ENCODE data around the gene GXYLT2. TPM values are rescaled to one million over a fixed set of nuclear protein-coding genes. Genes with fewer than 3 reads are reported as not detected.
"Not testable (repeated sequence)": the region's sequence is repeated elsewhere in the genome, so short reads cannot be mapped to it uniquely, and the experiment has no call there.

GXYLT2 gene
- total and polyA plus RNA-seq, 2 experiments from 2014 or later, result 25.7 to 36.4 TPM

DNA sequence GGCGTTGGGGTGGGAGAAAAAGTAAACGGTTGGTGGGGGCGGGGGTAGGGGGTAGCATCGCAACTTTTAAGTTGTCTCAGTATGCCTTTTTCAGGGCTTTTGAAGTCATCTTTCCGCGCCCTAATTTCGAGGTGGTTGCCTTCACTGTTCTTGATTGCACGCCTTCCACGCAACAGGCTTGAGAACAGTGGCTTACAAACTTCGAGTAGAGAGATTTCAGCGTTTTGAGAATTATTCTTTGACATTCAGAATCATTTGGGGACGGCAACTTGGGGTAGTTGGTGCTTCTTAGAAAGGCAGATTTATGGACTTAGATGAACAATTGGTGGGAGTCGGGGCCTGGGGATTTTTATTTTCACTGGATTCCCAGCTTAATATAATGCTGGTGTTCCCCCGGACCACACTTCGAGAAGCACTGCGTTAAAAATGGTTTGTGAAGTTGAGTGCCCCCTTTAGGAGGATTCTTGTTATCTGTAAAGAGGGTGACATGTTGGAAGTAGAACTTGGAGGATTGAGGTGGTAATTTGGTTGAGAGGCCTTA, 109.6 kb downstream of the GXYLT2 start:
- TF ChIP-seq, protein P1, sequence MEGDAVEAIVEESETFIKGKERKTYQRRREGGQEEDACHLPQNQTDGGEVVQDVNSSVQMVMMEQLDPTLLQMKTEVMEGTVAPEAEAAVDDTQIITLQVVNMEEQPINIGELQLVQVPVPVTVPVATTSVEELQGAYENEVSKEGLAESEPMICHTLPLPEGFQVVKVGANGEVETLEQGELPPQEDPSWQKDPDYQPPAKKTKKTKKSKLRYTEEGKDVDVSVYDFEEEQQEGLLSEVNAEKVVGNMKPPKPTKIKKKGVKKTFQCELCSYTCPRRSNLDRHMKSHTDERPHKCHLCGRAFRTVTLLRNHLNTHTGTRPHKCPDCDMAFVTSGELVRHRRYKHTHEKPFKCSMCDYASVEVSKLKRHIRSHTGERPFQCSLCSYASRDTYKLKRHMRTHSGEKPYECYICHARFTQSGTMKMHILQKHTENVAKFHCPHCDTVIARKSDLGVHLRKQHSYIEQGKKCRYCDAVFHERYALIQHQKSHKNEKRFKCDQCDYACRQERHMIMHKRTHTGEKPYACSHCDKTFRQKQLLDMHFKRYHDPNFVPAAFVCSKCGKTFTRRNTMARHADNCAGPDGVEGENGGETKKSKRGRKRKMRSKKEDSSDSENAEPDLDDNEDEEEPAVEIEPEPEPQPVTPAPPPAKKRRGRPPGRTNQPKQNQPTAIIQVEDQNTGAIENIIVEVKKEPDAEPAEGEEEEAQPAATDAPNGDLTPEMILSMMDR (IDR thresholded peaks at IDR 0.05; ENCODE audit: low read depth, low read length), result peak; percentile 51
- Histone ChIP-seq H3K9me3 (ENCODE audit: low read depth) (no peaks in the 10 kb centered on the region), H3K27ac (peak overlapping the region; percentile 98), H3K27me3 (no peaks in the 10 kb centered on the region), H3K4me1 (ENCODE audit: low read depth) (peaks cover 29% of the 10 kb centered on the region), H3K36me3 (peaks cover 13% of the 10 kb centered on the region), H3K4me3 (peak overlapping the region; percentile 89)
- DNase-seq (ENCODE audit: low read depth in 1 of 2, low spot score in 1 of 2), result peak; percentile 64 to 67

DNA sequence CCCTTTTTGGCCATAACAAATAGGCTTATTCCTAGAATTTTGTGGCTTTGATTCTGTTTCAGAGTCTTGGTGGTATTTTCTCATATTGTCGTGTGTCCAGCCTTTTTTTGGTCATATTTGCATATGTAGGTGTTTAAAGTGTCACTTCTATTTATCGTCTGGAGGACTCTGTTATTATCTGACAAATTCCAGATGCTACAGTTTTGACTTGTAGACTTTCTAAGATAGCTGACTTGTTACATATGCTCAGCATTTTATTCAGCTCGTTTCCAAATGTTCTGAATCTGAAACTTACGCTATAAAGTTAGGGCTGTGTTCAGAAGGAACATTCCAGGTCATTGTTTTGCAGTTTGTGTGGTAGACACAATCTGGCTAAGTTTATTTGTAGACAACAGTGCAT, 110.6 kb downstream of the GXYLT2 start:
- peak overlapping the region; percentile 89 for H3K4me3 ChIP-seq
- peaks cover 13% of the 10 kb centered on the region for H3K36me3 ChIP-seq
- H3K27ac ChIP-seq, result peak overlapping the region; percentile 98
- H3K9me3 ChIP-seq (ENCODE audit: low read depth), result no peaks in the 10 kb centered on the region
- TF ChIP-seq, protein P1 (IDR thresholded peaks at IDR 0.05; ENCODE audit: low read depth, low read length), result no peak
- DNase-seq (ENCODE audit: low read depth in 1 of 2, low spot score in 1 of 2), result peak in 1 of 2 donors; percentile 19
- no peaks in the 10 kb centered on the region for H3K27me3 ChIP-seq
- H3K4me1 ChIP-seq (ENCODE audit: low read depth), result peaks cover 29% of the 10 kb centered on the region

DNA sequence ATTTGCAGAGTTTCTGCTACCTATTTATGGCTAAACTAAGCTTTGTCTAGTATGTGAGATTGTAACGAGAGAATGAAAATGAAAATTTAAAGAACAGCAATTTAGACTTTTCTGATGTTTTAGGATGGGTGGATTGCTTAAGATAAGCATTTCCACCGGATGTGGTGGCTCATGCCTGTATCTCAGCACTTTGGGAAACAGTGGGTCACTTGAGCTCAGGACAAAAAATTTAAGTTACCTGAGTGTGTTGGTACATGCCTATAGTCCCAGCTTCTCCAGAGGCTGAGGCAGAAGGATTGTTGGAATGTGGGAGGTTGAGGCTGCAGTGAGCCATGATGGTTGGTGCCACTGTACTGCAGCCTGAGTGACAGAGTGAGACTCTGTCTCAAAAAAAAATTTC, 112.1 kb downstream of the GXYLT2 start:
- Histone ChIP-seq H3K4me3 (no peak overlapping the region), H3K9me3 (ENCODE audit: low read depth) (no peaks in the 10 kb centered on the region), H3K4me1 (ENCODE audit: low read depth) (peaks cover 29% of the 10 kb centered on the region), H3K27ac (no peak overlapping the region), H3K36me3 (peaks cover 13% of the 10 kb centered on the region), H3K27me3 (no peaks in the 10 kb centered on the region)
- TF ChIP-seq, protein P1 (IDR thresholded peaks at IDR 0.05; ENCODE audit: low read depth, low read length), result no peak
- no peak for DNase-seq (ENCODE audit: low read depth in 1 of 2, low spot score in 1 of 2)

DNA sequence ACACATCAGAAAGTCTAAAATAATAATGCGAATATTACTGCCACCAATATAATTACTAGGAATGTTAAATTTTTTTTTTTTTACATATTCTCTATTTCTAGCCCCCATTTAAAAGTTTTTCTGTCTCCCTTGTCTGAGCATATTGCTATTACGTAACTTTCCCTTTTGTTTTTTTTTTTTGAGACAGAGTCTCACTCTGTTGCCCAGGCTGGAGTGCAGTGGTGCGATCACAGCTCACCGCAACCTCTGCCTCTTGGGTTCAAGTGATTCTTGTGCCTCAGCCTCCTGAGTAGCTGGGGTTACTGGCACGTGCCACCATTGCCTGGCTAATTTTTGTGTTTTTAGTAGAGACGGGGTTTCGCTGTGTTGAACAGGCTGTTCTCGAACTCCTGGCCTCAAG, 115.2 kb downstream of the GXYLT2 start:
- not testable (repeated sequence) for H3K27ac ChIP-seq; DNase-seq (ENCODE audit: low read depth in 1 of 2, low spot score in 1 of 2); H3K27me3 ChIP-seq; H3K4me3 ChIP-seq; H3K9me3 ChIP-seq (ENCODE audit: low read depth)
- peaks cover 31% of the 10 kb centered on the region for H3K4me1 ChIP-seq (ENCODE audit: low read depth)
- peaks cover 21% of the 10 kb centered on the region for H3K36me3 ChIP-seq

DNA sequence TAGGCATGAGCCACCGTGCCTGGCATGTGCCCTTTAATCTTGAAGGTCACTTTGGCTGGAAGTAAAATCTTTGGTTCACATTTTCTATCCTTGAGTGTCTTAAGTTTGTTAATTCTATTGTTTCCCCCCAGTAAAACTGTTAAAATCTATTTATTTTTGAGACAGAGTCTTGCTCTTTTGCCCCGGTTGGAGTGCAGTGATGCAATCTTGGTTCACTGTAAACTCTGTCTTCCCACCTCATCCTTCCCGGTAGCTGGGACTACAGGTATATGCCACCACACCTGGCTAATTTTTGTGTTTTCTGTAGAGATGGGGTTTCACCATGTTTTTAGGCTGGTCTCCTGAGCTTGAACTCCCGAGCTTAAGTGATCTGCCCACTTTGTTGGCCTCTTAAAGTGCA, 116.5 kb downstream of the GXYLT2 start:
- Histone ChIP-seq H3K36me3 (peaks cover 9% of the 10 kb centered on the region), H3K27ac (no peak overlapping the region), H3K9me3 (ENCODE audit: low read depth) (no peaks in the 10 kb centered on the region), H3K27me3 (no peaks in the 10 kb centered on the region), H3K4me3 (no peak overlapping the region), H3K4me1 (ENCODE audit: low read depth) (peaks cover 30% of the 10 kb centered on the region)
- TF ChIP-seq, protein P1 (IDR thresholded peaks at IDR 0.05; ENCODE audit: low read depth, low read length), result no peak
- DNase-seq (ENCODE audit: low read depth in 1 of 2, low spot score in 1 of 2), result no peak

DNA sequence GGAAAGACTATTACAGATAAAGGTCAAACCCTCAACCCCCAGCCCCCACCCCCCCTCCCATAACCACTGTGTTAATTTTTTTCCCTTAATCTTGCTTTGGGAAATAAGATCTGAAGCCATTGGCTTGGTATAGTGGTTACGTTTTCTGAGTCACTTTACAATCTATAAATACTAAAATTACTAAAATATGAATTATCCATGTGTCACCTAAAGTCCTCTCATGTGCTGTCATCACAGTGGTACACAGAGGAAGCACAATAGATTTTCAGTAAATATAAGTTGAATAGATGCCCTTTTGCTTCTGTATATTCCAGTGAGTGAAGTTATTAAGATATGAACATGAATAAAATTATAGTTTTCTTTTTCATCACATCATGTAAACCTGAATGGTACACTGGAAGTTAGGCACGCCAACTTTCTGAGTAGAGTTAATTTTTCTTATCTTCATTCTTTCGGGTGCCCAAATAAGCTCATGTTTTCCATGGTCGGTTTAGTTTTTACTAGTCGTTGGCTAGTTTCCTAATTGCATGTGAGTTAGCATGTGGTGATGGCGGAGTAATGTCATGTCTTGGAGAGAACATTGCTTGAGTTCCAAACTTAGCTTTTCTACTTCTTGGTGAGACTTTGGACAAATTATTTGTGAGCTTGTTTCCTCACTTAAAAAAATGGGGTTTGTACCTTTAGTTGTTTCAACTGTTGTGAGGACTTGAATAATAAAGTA, 120.3 kb downstream of the GXYLT2 start:
- peaks cover 11% of the 10 kb centered on the region for H3K36me3 ChIP-seq
- H3K9me3 ChIP-seq (ENCODE audit: low read depth), result no peaks in the 10 kb centered on the region
- DNase-seq (ENCODE audit: low read depth in 1 of 2, low spot score in 1 of 2), result peak in 1 of 2 donors; percentile 13
- H3K4me3 ChIP-seq, result no peak overlapping the region
- H3K27ac ChIP-seq, result peak overlapping the region; percentile 35
- peaks cover 17% of the 10 kb centered on the region for H3K4me1 ChIP-seq (ENCODE audit: low read depth)
- TF ChIP-seq, protein P1 (IDR thresholded peaks at IDR 0.05; ENCODE audit: low read depth, low read length), result no peak
- no peaks in the 10 kb centered on the region for H3K27me3 ChIP-seq
